ENCODE results near the gene CHTF18.

CHTF18 gene

DNA sequence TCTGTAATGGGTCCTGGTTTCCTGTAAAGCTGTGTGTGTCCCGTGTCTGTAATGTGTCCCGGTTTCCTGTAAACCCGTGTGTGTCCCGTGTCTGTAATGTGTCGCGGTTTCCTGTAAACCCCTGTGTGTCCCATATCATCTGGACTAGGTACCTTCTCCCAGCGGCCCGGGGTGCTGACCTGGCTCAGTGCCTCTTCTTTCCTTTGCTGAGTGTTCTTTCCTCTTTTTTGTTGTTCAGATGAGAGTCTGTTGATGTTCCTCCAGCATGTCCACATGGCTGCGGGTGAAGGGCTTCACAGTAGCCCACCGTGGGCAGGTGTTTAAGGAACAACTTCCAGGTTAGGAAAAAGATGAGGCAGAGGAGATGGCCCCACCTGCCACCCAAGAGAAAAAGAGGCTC, 58.7 kb downstream of the CHTF18 start:
- no peak overlapping the region for H3K4me3 ChIP-seq (ENCODE audit: low read depth, low read length)
- TF ChIP-seq CTCF (IDR thresholded peaks at IDR 0.05; ENCODE audit: low read depth, low read length) = no peak
- DNase-seq (ENCODE audit: low read depth, low spot score) = no peak
- in situ Hi-C loops (cut with HindIII; ENCODE audit: low sequenced_read_pairs) = no loop called here
